ENCODE data around the gene PTPN11.
"Not testable (repeated sequence)": the region's sequence is repeated elsewhere in the genome, so short reads cannot be mapped to it uniquely, and the experiment has no call there.

PTPN11 gene

DNA sequence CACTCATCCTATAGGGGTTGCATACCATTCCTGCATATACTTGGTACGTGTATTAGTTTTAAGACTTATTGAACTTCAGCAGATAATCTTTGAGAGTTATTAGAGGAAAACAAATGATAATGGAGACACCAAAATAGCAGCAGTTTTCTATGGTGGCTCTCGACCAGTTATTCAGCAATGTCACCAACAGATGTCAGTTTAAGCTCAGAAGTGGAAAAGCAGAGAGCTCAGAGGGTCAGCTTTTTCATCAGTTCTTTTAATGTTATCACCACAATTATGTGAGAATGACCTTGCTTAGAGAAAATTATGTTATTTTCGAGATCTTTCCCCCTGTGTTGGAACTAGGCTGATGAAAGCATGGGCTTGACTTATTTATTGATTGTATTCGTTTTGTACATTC, 32.0 kb downstream of the PTPN11 start:
- H3K4me1 ChIP-seq (ENCODE audit: control insufficient read depth in 1 of 2, insufficient read depth in 2 of 2, low read length in 2 of 2) = no peaks in the 10 kb centered on the region
- H3K9ac ChIP-seq (ENCODE audit: low read length) = no peak overlapping the region
- H4K8ac ChIP-seq (ENCODE audit: low read depth, low read length) = no peak overlapping the region
- no peak overlapping the region for H3K4me3 ChIP-seq (ENCODE audit: low read depth, low read length)
- no peak overlapping the region for H3K4me2 ChIP-seq (ENCODE audit: low read length)
- no peak overlapping the region for H3K23ac ChIP-seq (ENCODE audit: low read length)
- peaks cover 40 to 47% of the 10 kb centered on the region in 2 experiments for H3K36me3 ChIP-seq (ENCODE audit: control insufficient read depth in 1 of 2, insufficient read depth in 2 of 2, low read length in 2 of 2)
- DNase-seq = no peak
- no peak overlapping the region for H2BK12ac ChIP-seq (ENCODE audit: low read length)
- no CpG with 5 or more reads among the region's 4 CpGs for WGBS (ENCODE audit: extremely low coverage, insufficient coverage, insufficient read length)
- no peak overlapping the region for H3K14ac ChIP-seq (ENCODE audit: low read length)
- H3K27ac ChIP-seq (ENCODE audit: low read depth, low read length) = no peak overlapping the region
- H3K79me1 ChIP-seq (ENCODE audit: low read length) = no peaks in the 10 kb centered on the region
- H4K12ac ChIP-seq (ENCODE audit: low read depth, low read length) = no peak overlapping the region
- no peak overlapping the region for H2AK5ac ChIP-seq (ENCODE audit: low read length)
- no peak overlapping the region for H2BK120ac ChIP-seq (ENCODE audit: insufficient read depth, low read length, poor library complexity)
- H3K9me3 ChIP-seq (ENCODE audit: insufficient read depth, low read depth, low read length) = no peaks in the 10 kb centered on the region
- H3K18ac ChIP-seq (ENCODE audit: low read length) = no peak overlapping the region
- H3K27me3 ChIP-seq (ENCODE audit: insufficient read depth, low read length) = no peaks in the 10 kb centered on the region
- H3K79me2 ChIP-seq (ENCODE audit: control insufficient read depth, insufficient read depth, low read length, poor library complexity) = no peaks in the 10 kb centered on the region
- no peak overlapping the region for H4K91ac ChIP-seq (ENCODE audit: low read depth, low read length)
- H3K4ac ChIP-seq (ENCODE audit: low read depth, low read length) = no peak overlapping the region
- H2AFZ ChIP-seq (ENCODE audit: insufficient read depth, low read length, poor library complexity) = no peak overlapping the region
- H2BK5ac ChIP-seq (ENCODE audit: low read depth, low read length, poor library complexity) = no peak overlapping the region

DNA sequence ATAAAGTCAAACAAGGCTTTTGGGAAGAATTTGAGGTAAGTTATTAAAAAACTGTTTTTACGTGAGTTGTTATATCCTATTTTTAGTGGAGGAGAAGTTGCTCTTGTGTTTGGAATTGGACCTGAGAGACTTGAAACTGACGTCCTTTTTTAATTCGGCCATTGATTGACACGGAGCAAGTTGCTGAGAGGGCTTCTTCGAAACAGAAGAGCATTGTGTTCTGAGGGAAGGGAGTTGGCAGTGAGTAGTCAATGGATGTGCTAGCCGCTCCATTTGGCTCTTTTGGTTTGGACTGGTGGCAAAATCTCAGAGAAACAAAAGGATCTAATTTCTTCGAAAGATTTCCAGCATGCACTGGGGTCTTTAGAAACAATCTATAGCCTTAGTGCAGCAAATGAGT, 37.3 kb downstream of the PTPN11 start:
- Histone ChIP-seq H3K36me3 (ENCODE audit: control insufficient read depth in 1 of 2, insufficient read depth in 2 of 2, low read length in 2 of 2) (peaks cover 33 to 38% of the 10 kb centered on the region in 2 experiments), H4K12ac (ENCODE audit: low read depth, low read length) (no peak overlapping the region), H2BK5ac (ENCODE audit: low read depth, low read length, poor library complexity) (no peak overlapping the region), H2BK12ac (ENCODE audit: low read length) (no peak overlapping the region), H3K4me2 (ENCODE audit: low read length) (no peak overlapping the region), H2AFZ (ENCODE audit: insufficient read depth, low read length, poor library complexity) (no peak overlapping the region), H3K4me1 (ENCODE audit: control insufficient read depth in 1 of 2, insufficient read depth in 2 of 2, low read length in 2 of 2) (no peaks in the 10 kb centered on the region), H3K14ac (ENCODE audit: low read length) (no peak overlapping the region), H4K8ac (ENCODE audit: low read depth, low read length) (no peak overlapping the region), H3K27ac (ENCODE audit: low read depth, low read length) (no peak overlapping the region), H3K9me3 (ENCODE audit: insufficient read depth, low read depth, low read length) (peaks cover 2% of the 10 kb centered on the region), H2AK5ac (ENCODE audit: low read length) (no peak overlapping the region), H3K79me2 (ENCODE audit: control insufficient read depth, insufficient read depth, low read length, poor library complexity) (no peaks in the 10 kb centered on the region), H3K18ac (ENCODE audit: low read length) (no peak overlapping the region), H2BK120ac (ENCODE audit: insufficient read depth, low read length, poor library complexity) (no peak overlapping the region), H3K27me3 (ENCODE audit: insufficient read depth, low read length) (no peaks in the 10 kb centered on the region), H3K9ac (ENCODE audit: low read length) (no peak overlapping the region), H3K4me3 (ENCODE audit: low read depth, low read length) (no peak overlapping the region), H3K4ac (ENCODE audit: low read depth, low read length) (no peak overlapping the region), H3K23ac (ENCODE audit: low read length) (no peak overlapping the region), H4K91ac (ENCODE audit: low read depth, low read length) (no peak overlapping the region), H3K79me1 (ENCODE audit: low read length) (no peaks in the 10 kb centered on the region)
- no peak for DNase-seq
- no CpG with 5 or more reads among the region's 7 CpGs for WGBS (ENCODE audit: extremely low coverage, insufficient coverage, insufficient read length)

DNA sequence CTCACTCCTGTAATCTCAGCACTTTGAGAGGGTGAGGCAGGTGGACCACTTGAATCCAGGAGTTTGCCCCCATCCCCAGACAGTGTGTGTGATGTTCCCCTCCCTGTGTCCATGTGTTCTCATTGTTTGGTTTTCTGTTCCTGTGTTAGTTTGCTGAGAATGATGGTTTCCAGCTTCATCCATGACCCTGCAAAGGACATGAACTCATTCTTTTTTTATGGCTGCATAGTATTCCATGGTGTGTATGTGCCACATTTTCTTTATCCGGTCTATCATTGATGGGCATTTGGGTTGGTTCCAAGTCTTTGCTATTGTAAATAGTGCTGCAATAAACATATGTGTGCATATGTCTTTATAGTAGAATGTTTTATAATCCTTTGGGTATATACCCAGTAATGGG, 38.4 kb downstream of the PTPN11 start:
- H3K4me1 ChIP-seq (ENCODE audit: control insufficient read depth in 1 of 2, insufficient read depth in 2 of 2, low read length in 2 of 2); H4K91ac ChIP-seq (ENCODE audit: low read depth, low read length); H3K9ac ChIP-seq (ENCODE audit: low read length); H3K9me3 ChIP-seq (ENCODE audit: insufficient read depth, low read depth, low read length); H2BK12ac ChIP-seq (ENCODE audit: low read length); H3K4me3 ChIP-seq (ENCODE audit: low read depth, low read length); H3K79me2 ChIP-seq (ENCODE audit: control insufficient read depth, insufficient read depth, low read length, poor library complexity); H3K23ac ChIP-seq (ENCODE audit: low read length); H3K4me2 ChIP-seq (ENCODE audit: low read length); H3K18ac ChIP-seq (ENCODE audit: low read length); H3K14ac ChIP-seq (ENCODE audit: low read length); H3K4ac ChIP-seq (ENCODE audit: low read depth, low read length); H2BK120ac ChIP-seq (ENCODE audit: insufficient read depth, low read length, poor library complexity); H4K12ac ChIP-seq (ENCODE audit: low read depth, low read length); H3K79me1 ChIP-seq (ENCODE audit: low read length); DNase-seq; H3K27me3 ChIP-seq (ENCODE audit: insufficient read depth, low read length); H2BK5ac ChIP-seq (ENCODE audit: low read depth, low read length, poor library complexity); H2AFZ ChIP-seq (ENCODE audit: insufficient read depth, low read length, poor library complexity); H4K8ac ChIP-seq (ENCODE audit: low read depth, low read length); H3K27ac ChIP-seq (ENCODE audit: low read depth, low read length); H2AK5ac ChIP-seq (ENCODE audit: low read length): not testable (repeated sequence)
- no CpG with 5 or more reads among the region's 1 CpG for WGBS (ENCODE audit: extremely low coverage, insufficient coverage, insufficient read length)
- peaks cover 33 to 38% of the 10 kb centered on the region in 2 experiments for H3K36me3 ChIP-seq (ENCODE audit: control insufficient read depth in 1 of 2, insufficient read depth in 2 of 2, low read length in 2 of 2)

DNA sequence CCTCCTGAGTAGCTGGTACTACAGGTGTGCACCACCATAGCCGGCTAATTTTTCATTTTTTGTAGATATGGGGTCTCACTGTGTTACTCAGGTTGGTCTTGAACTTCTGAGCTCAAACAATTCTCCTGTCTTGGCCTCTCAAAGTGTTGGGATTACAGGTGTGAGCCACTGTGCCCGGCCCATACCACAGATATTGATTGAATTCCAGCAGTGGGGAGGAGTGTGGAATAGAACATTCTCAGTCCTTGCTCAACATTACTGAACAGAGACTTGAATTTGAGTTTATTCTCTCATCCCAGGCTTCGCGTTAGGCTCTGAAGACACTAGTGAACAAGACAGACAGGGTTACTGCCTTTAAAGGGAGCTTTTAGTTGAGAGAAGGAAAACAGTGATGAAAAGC, 39.6 kb downstream of the PTPN11 start:
- H3K79me2 ChIP-seq (ENCODE audit: control insufficient read depth, insufficient read depth, low read length, poor library complexity) = no peaks in the 10 kb centered on the region
- no peak overlapping the region for H2BK12ac ChIP-seq (ENCODE audit: low read length)
- H4K91ac ChIP-seq (ENCODE audit: low read depth, low read length) = no peak overlapping the region
- peaks cover 31 to 37% of the 10 kb centered on the region in 2 experiments for H3K36me3 ChIP-seq (ENCODE audit: control insufficient read depth in 1 of 2, insufficient read depth in 2 of 2, low read length in 2 of 2)
- no peak overlapping the region for H2BK120ac ChIP-seq (ENCODE audit: insufficient read depth, low read length, poor library complexity)
- no peak overlapping the region for H3K27ac ChIP-seq (ENCODE audit: low read depth, low read length)
- no peak for DNase-seq
- H3K18ac ChIP-seq (ENCODE audit: low read length) = no peak overlapping the region
- H3K9me3 ChIP-seq (ENCODE audit: insufficient read depth, low read depth, low read length) = peaks cover 2% of the 10 kb centered on the region
- no peak overlapping the region for H3K4me2 ChIP-seq (ENCODE audit: low read length)
- H3K23ac ChIP-seq (ENCODE audit: low read length) = no peak overlapping the region
- H3K14ac ChIP-seq (ENCODE audit: low read length) = no peak overlapping the region
- no peak overlapping the region for H2BK5ac ChIP-seq (ENCODE audit: low read depth, low read length, poor library complexity)
- no peak overlapping the region for H4K8ac ChIP-seq (ENCODE audit: low read depth, low read length)
- no peaks in the 10 kb centered on the region for H3K27me3 ChIP-seq (ENCODE audit: insufficient read depth, low read length)
- H4K12ac ChIP-seq (ENCODE audit: low read depth, low read length) = no peak overlapping the region
- H3K4ac ChIP-seq (ENCODE audit: low read depth, low read length) = no peak overlapping the region
- no peak overlapping the region for H3K4me3 ChIP-seq (ENCODE audit: low read depth, low read length)
- H2AFZ ChIP-seq (ENCODE audit: insufficient read depth, low read length, poor library complexity) = no peak overlapping the region
- WGBS (ENCODE audit: extremely low coverage, insufficient coverage, insufficient read length) = no CpG with 5 or more reads among the region's 4 CpGs
- H3K4me1 ChIP-seq (ENCODE audit: control insufficient read depth in 1 of 2, insufficient read depth in 2 of 2, low read length in 2 of 2) = no peaks in the 10 kb centered on the region
- no peaks in the 10 kb centered on the region for H3K79me1 ChIP-seq (ENCODE audit: low read length)
- H2AK5ac ChIP-seq (ENCODE audit: low read length) = no peak overlapping the region
- H3K9ac ChIP-seq (ENCODE audit: low read length) = no peak overlapping the region

All from trophoblast cell (in vitro differentiated cells and primary cell).